ENCODE data around the gene TP53I11.

TP53I11 gene

DNA sequence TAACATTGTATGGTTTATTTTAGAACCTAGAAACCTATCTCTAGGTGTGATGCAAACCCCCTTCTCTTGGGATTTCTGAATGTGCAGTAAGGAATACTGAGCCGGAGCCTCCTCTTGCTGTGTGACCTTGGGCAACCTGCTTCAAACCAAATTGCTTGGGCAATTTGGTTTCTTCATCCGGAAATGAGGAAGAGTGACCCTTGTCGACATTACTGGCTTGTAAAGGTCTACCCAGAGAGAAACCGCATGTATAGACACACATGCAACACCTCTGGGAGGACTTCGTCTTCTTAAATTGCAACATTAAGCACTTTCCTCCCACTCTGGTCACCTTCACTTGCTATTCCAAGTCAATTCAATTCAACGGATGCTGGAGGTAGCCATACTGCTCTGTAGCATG is 19.6 kb upstream of the TP53I11 start:
- TF ChIP-seq CREB1 (IDR thresholded peaks at IDR 0.05; ENCODE audit: low read depth): no peak
- no peak for TF ChIP-seq NFIC (IDR thresholded peaks at IDR 0.05)
- no peak for TF ChIP-seq ZBTB7A (IDR thresholded peaks at IDR 0.05; ENCODE audit: low read depth)
- no peak for TF ChIP-seq YY1 (IDR thresholded peaks at IDR 0.05; ENCODE audit: low read depth)
- no peak for TF ChIP-seq EGR1 (IDR thresholded peaks at IDR 0.05)
- TF ChIP-seq CEBPB (IDR thresholded peaks at IDR 0.05): no peak
- TF ChIP-seq TCF12 (IDR thresholded peaks at IDR 0.05; ENCODE audit: low read depth): no peak
- TF ChIP-seq FOXM1 (IDR thresholded peaks at IDR 0.05; ENCODE audit: borderline replicate concordance, low read depth): no peak
- TF ChIP-seq TEAD4 (IDR thresholded peaks at IDR 0.05): no peak
- TF ChIP-seq EP300 (IDR thresholded peaks at IDR 0.05; ENCODE audit: borderline replicate concordance): no peak
- TF ChIP-seq, protein P1, sequence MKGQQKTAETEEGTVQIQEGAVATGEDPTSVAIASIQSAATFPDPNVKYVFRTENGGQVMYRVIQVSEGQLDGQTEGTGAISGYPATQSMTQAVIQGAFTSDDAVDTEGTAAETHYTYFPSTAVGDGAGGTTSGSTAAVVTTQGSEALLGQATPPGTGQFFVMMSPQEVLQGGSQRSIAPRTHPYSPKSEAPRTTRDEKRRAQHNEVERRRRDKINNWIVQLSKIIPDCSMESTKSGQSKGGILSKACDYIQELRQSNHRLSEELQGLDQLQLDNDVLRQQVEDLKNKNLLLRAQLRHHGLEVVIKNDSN (IDR thresholded peaks at IDR 0.05): no peak
- TF ChIP-seq, protein P2, sequence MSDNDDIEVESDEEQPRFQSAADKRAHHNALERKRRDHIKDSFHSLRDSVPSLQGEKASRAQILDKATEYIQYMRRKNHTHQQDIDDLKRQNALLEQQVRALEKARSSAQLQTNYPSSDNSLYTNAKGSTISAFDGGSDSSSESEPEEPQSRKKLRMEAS (IDR thresholded peaks at IDR 0.05): no peak
- no peak for TF ChIP-seq RAD21 (IDR thresholded peaks at IDR 0.05; ENCODE audit: low read depth)
- TF ChIP-seq, protein P3, sequence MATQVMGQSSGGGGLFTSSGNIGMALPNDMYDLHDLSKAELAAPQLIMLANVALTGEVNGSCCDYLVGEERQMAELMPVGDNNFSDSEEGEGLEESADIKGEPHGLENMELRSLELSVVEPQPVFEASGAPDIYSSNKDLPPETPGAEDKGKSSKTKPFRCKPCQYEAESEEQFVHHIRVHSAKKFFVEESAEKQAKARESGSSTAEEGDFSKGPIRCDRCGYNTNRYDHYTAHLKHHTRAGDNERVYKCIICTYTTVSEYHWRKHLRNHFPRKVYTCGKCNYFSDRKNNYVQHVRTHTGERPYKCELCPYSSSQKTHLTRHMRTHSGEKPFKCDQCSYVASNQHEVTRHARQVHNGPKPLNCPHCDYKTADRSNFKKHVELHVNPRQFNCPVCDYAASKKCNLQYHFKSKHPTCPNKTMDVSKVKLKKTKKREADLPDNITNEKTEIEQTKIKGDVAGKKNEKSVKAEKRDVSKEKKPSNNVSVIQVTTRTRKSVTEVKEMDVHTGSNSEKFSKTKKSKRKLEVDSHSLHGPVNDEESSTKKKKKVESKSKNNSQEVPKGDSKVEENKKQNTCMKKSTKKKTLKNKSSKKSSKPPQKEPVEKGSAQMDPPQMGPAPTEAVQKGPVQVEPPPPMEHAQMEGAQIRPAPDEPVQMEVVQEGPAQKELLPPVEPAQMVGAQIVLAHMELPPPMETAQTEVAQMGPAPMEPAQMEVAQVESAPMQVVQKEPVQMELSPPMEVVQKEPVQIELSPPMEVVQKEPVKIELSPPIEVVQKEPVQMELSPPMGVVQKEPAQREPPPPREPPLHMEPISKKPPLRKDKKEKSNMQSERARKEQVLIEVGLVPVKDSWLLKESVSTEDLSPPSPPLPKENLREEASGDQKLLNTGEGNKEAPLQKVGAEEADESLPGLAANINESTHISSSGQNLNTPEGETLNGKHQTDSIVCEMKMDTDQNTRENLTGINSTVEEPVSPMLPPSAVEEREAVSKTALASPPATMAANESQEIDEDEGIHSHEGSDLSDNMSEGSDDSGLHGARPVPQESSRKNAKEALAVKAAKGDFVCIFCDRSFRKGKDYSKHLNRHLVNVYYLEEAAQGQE (IDR thresholded peaks at IDR 0.05; ENCODE audit: low read depth): no peak
- TF ChIP-seq TAF1 (IDR thresholded peaks at IDR 0.05; ENCODE audit: low read depth): no peak

DNA sequence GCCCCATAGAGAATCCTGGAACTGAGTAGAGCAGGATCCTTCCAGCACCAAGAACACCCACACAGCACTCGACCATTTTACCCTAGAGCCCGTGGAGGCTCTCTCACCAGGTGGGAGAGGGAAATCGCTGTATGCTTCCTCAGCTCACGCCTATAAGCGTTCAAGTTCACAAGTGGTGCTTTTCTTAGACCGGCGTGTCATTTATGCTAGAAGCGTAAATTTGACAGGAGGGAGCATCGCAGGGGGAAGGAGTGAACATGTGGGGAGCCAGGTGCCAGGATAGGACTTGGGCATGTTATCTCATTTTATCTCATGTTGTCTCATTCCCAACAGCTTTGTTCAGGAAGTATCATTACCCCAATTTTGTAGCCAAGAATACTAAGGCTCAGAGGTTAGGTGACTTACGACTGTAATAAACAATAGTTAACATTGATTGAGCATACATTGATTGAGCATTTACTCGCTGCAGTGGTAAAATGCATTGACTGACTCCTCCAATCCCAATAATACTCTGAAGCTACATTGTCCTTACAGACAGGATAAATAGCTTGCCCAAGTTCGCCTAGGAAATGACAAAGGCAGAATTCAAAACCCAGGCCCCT is 19.1 kb upstream of the TP53I11 start:
- TF ChIP-seq EP300 (IDR thresholded peaks at IDR 0.05; ENCODE audit: borderline replicate concordance) (no peak), RAD21 (IDR thresholded peaks at IDR 0.05; ENCODE audit: low read depth) (no peak), CREB1 (IDR thresholded peaks at IDR 0.05; ENCODE audit: low read depth) (no peak), ZBTB7A (IDR thresholded peaks at IDR 0.05; ENCODE audit: low read depth) (no peak), TAF1 (IDR thresholded peaks at IDR 0.05; ENCODE audit: low read depth) (no peak), CEBPB (IDR thresholded peaks at IDR 0.05) (no peak), NFIC (IDR thresholded peaks at IDR 0.05) (no peak), TEAD4 (IDR thresholded peaks at IDR 0.05) (no peak)
- TF ChIP-seq, protein P2 (IDR thresholded peaks at IDR 0.05): no peak
- TF ChIP-seq, protein P1 (IDR thresholded peaks at IDR 0.05): no peak
- TF ChIP-seq, protein P3 (IDR thresholded peaks at IDR 0.05; ENCODE audit: low read depth): no peak

DNA sequence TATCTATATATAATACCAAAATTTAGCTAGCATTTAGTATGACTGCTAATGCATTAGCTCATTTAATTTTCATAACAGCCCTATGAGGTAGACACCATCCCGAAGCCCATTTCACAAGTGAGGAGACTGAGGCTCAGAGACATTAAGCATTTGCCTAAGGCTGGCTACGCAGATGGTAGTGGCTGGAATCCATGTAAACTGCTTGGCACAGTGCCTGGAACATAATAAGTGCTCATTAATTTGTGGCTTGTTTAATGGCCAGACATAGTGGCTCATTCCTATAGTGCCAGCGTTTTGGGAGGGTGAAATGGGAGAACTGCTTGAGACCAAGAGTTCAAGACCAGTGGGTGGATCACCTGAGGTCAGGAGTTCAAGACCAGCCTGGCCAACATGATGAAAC is 17.8 kb upstream of the TP53I11 start:
- TF ChIP-seq CEBPB (IDR thresholded peaks at IDR 0.05): no peak
- TF ChIP-seq, protein P2 (IDR thresholded peaks at IDR 0.05): no peak
- TF ChIP-seq EGR1 (IDR thresholded peaks at IDR 0.05): no peak
- TF ChIP-seq FOXM1 (IDR thresholded peaks at IDR 0.05; ENCODE audit: borderline replicate concordance, low read depth): no peak
- no peak for TF ChIP-seq TEAD4 (IDR thresholded peaks at IDR 0.05)
- no peak for TF ChIP-seq EP300 (IDR thresholded peaks at IDR 0.05; ENCODE audit: borderline replicate concordance)
- TF ChIP-seq, protein P3 (IDR thresholded peaks at IDR 0.05; ENCODE audit: low read depth): no peak
- no peak for TF ChIP-seq TCF12 (IDR thresholded peaks at IDR 0.05; ENCODE audit: low read depth)
- TF ChIP-seq ZBTB7A (IDR thresholded peaks at IDR 0.05; ENCODE audit: low read depth): no peak
- TF ChIP-seq, protein P1 (IDR thresholded peaks at IDR 0.05): no peak
- TF ChIP-seq YY1 (IDR thresholded peaks at IDR 0.05; ENCODE audit: low read depth): no peak
- TF ChIP-seq TAF1 (IDR thresholded peaks at IDR 0.05; ENCODE audit: low read depth): no peak
- no peak for TF ChIP-seq RAD21 (IDR thresholded peaks at IDR 0.05; ENCODE audit: low read depth)
- TF ChIP-seq CREB1 (IDR thresholded peaks at IDR 0.05; ENCODE audit: low read depth): no peak
- TF ChIP-seq NFIC (IDR thresholded peaks at IDR 0.05): no peak

Measured in Ishikawa (cell line).